GM23248 (cell line): ENCODE data around the gene AURKA. TPM values are rescaled to one million over a fixed set of nuclear protein-coding genes. Genes with fewer than 3 reads are reported as not detected.
A peak's percentile ranks its signal among the peaks of the same experiment; 100 is the strongest.

Source experiments
- DNase-seq: peaks from one replicate; pipeline ENCODE4 v3.0.0-alpha.2; 2015
- H2AFZ ChIP-seq: fragments of 200-600 bp; sonication (generic); 2 replicates; pipeline ENCODE4 v1.6.1; 2016; ENCODE audit warnings: antibody characterized with exemption
- H3F3A ChIP-seq: fragments of 200-600 bp; sonication (generic); 2 replicates; pipeline ENCODE4 v1.6.1; 2016; ENCODE audit warnings: mild to moderate bottlenecking, antibody characterized with exemption, mixed run types; ENCODE audit not compliant: insufficient read depth
- H3K27ac ChIP-seq: fragments of 200-600 bp; sonication (generic); 2 replicates; pipeline ENCODE4 v1.5.1; 2016; ENCODE audit warnings: mild to moderate bottlenecking
- H3K27me3 ChIP-seq: fragments of 200-600 bp; sonication (generic); replicated peaks from 2 replicates; pipeline ENCODE4 v1.6.1; 2016; ENCODE audit warnings: mild to moderate bottlenecking; ENCODE audit not compliant: insufficient read depth
- H3K36me3 ChIP-seq: fragments of 200-600 bp; sonication (generic); 2 replicates; pipeline ENCODE4 v1.6.1; 2016; ENCODE audit warnings: low read depth, mild to moderate bottlenecking
- H3K4me1 ChIP-seq: fragments of 200-600 bp; sonication (generic); 2 replicates; pipeline ENCODE4 v1.6.1; 2016; ENCODE audit warnings: mild to moderate bottlenecking; ENCODE audit not compliant: insufficient read depth
- H3K4me2 ChIP-seq: fragments of 200-600 bp; sonication (generic); one replicate; pipeline ENCODE4 v1.6.1; 2016; ENCODE audit warnings: mild to moderate bottlenecking; ENCODE audit not compliant: unreplicated experiment
- H3K4me3 ChIP-seq: fragments of 200-600 bp; sonication (generic); 2 replicates; pipeline ENCODE4 v1.5.1; 2016; ENCODE audit warnings: mild to moderate bottlenecking
- H3K79me2 ChIP-seq: fragments of 200-600 bp; sonication (generic); 2 replicates; pipeline ENCODE4 v1.6.1; 2016; ENCODE audit warnings: mild to moderate bottlenecking; ENCODE audit not compliant: insufficient read depth
- H3K9ac ChIP-seq: fragments of 200-600 bp; sonication (generic); 2 replicates; pipeline ENCODE4 v1.6.1; 2016; ENCODE audit warnings: mild to moderate bottlenecking
- H3K9me2 ChIP-seq: fragments of 200-600 bp; sonication (generic); 2 replicates; pipeline ENCODE4 v1.6.1; 2016; ENCODE audit warnings: mixed run types, mild to moderate bottlenecking, moderate library complexity; ENCODE audit not compliant: insufficient read depth
- H3K9me3 ChIP-seq: fragments of 200-600 bp; sonication (generic); one replicate; pipeline ENCODE4 v1.6.1; 2017; ENCODE audit warnings: low read depth
- H4K20me1 ChIP-seq: fragments of 200-600 bp; sonication (generic); 2 replicates; pipeline ENCODE4 v1.6.0; 2016; ENCODE audit not compliant: insufficient read depth
- EZH2 ChIP-seq: fragments of 200-600 bp; sonication (generic); IDR thresholded peaks from 2 replicates; pipeline ENCODE4 v1.6.1; 2018; ENCODE audit warnings: antibody characterized with exemption, mild to moderate bottlenecking; ENCODE audit not compliant: insufficient read depth, poor library complexity, severe bottlenecking
- EZH2phosphoT487 ChIP-seq: fragments of 200-600 bp; sonication (generic); IDR thresholded peaks from 2 replicates; pipeline ENCODE4 v1.6.1; 2018; ENCODE audit warnings: antibody characterized with exemption, moderate library complexity, mild to moderate bottlenecking, low read depth; ENCODE audit not compliant: insufficient read depth
- WGBS, 2 experiments: methylation state at CpG; one replicate each; pipeline ENCODE4 v1.1.6; 2015 to 2017; ENCODE audit warnings: low lambda C conversion rate in 2 of 2, low coverage in 1 of 2; ENCODE audit errors: missing lambda C conversion rate in 2 of 2; 5-methylcytosine and 5-hydroxymethylcytosine counted together
- in situ Hi-C: fragments of 300-500 bp; cut with MboI; formaldehyde crosslinking; loops from 2 replicates; pipeline ENCODE4 v1.15.0; 2020
- polyA plus RNA-seq: library from polyadenylated mRNA; unstranded; fragments of >200 nt; fragmentation: Nextera tagmentation; extraction: Ambion mirVana; gene quantifications from 2 replicates; pipeline ENCODE4 v1.2.1, GENCODE V29; 2016
- total RNA-seq: library from RNA; depleted of rRNA; stranded (reverse); fragments of >200 nt; shearing (Covaris generic); gene quantifications from 2 replicates; pipeline ENCODE4 v1.2.3, GENCODE V29; 2014

The AURKA gene
- total and polyA plus RNA-seq, 2 experiments from 2014 or later = 70.8 to 88.5 TPM

GRCh38 chr20:56437196-56437960 is 45.4 kb upstream of the AURKA start:
- no peaks in the 10 kb centered on the region for H3K36me3 ChIP-seq
- H3K9ac ChIP-seq = no peak overlapping the region
- no peak overlapping the region for H2AFZ ChIP-seq
- no peak overlapping the region for H3K4me3 ChIP-seq
- H3F3A ChIP-seq = peaks cover 69% of the 10 kb centered on the region
- in situ Hi-C loops = no loop called here
- H3K4me2 ChIP-seq = no peak overlapping the region
- 90 to 91% methylated on average over 20 of the region's 20 CpGs for WGBS, 2 experiments
- H3K27me3 ChIP-seq = no peaks in the 10 kb centered on the region
- TF ChIP-seq EZH2 (no peak), EZH2phosphoT487 (no peak)
- H3K9me3 ChIP-seq = no peaks in the 10 kb centered on the region
- peak overlapping the region; percentile 90 for H3K27ac ChIP-seq
- peaks cover 27% of the 10 kb centered on the region for H3K79me2 ChIP-seq
- peaks cover 66% of the 10 kb centered on the region for H3K4me1 ChIP-seq
- no peaks in the 10 kb centered on the region for H3K9me2 ChIP-seq
- H4K20me1 ChIP-seq = no peaks in the 10 kb centered on the region
- DNase-seq = no peak

GRCh38 chr20:56433880-56434255 is 41.9 kb upstream of the AURKA start:
- Histone ChIP-seq H4K20me1 (no peaks in the 10 kb centered on the region), H3K9me3 (no peaks in the 10 kb centered on the region), H3K9me2 (no peaks in the 10 kb centered on the region), H3F3A (peaks cover 75% of the 10 kb centered on the region), H3K27ac (peak overlapping the region; percentile 97), H3K9ac (peak overlapping the region; percentile 82), H3K27me3 (no peaks in the 10 kb centered on the region), H3K79me2 (peaks cover 38% of the 10 kb centered on the region), H3K4me1 (peaks cover 55% of the 10 kb centered on the region), H3K36me3 (no peaks in the 10 kb centered on the region), H3K4me2 (peak overlapping the region; percentile 54), H3K4me3 (no peak overlapping the region; the same call in 1 of the 2 replicates), H2AFZ (0 out of 2 replicates have a peak overlapping the region, but pooled peaks have one; percentile 22)
- TF ChIP-seq EZH2phosphoT487 (no peak), EZH2 (no peak)
- WGBS, 2 experiments = 0 to 1% methylated on average over 6 of the region's 6 CpGs
- peak; percentile 94 for DNase-seq
- in situ Hi-C loops = no loop called here

- no peak overlapping the region; the same call in 1 of the 2 replicates for H3K4me3 ChIP-seq
- no peaks in the 10 kb centered on the region for H3K36me3 ChIP-seq
- DNase-seq = peak; percentile 79
- peak overlapping the region; percentile 97 for H3K27ac ChIP-seq
- peak overlapping the region; percentile 82 for H3K9ac ChIP-seq
- no peaks in the 10 kb centered on the region for H3K9me2 ChIP-seq
- H3F3A ChIP-seq = peaks cover 75% of the 10 kb centered on the region
- in situ Hi-C loops = no loop called here
- H3K27me3 ChIP-seq = no peaks in the 10 kb centered on the region
- no peak for TF ChIP-seq EZH2
- no peak for TF ChIP-seq EZH2phosphoT487
- H3K79me2 ChIP-seq = peaks cover 42% of the 10 kb centered on the region
- H3K4me2 ChIP-seq = peak overlapping the region; percentile 54
- no peaks in the 10 kb centered on the region for H4K20me1 ChIP-seq
- 0 out of 2 replicates have a peak overlapping the region, but pooled peaks have one; percentile 22 for H2AFZ ChIP-seq
- WGBS, 2 experiments = 2 to 3% methylated on average over 3 of the region's 3 CpGs
- H3K9me3 ChIP-seq = no peaks in the 10 kb centered on the region
- H3K4me1 ChIP-seq = peaks cover 55% of the 10 kb centered on the region
Observed at GRCh38 chr20:56433221-56433879, 41.3 kb upstream of the AURKA start.

GRCh38 chr20:56431471-56431870 is 39.5 kb upstream of the AURKA start:
- no peaks in the 10 kb centered on the region for H3K9me3 ChIP-seq
- in situ Hi-C loops = no loop called here
- H3K27me3 ChIP-seq = no peaks in the 10 kb centered on the region
- TF ChIP-seq EZH2 (no peak), EZH2phosphoT487 (no peak)
- no peaks in the 10 kb centered on the region for H4K20me1 ChIP-seq
- peaks cover 80% of the 10 kb centered on the region for H3F3A ChIP-seq
- no peak overlapping the region for H3K4me2 ChIP-seq
- no peak overlapping the region for H2AFZ ChIP-seq
- H3K36me3 ChIP-seq = no peaks in the 10 kb centered on the region
- peaks cover 63% of the 10 kb centered on the region for H3K4me1 ChIP-seq
- H3K4me3 ChIP-seq = no peak overlapping the region
- WGBS, 2 experiments = 59 to 64% methylated on average over 3 of the region's 3 CpGs
- H3K27ac ChIP-seq = peak overlapping the region; percentile 97; the same call in 1 of the 2 replicates
- no peak overlapping the region for H3K9ac ChIP-seq
- peaks cover 46% of the 10 kb centered on the region for H3K79me2 ChIP-seq
- no peaks in the 10 kb centered on the region for H3K9me2 ChIP-seq
- no peak for DNase-seq
